Myocyte (in vitro differentiated cells): ENCODE results near the gene ITPRID1. TPM values are rescaled to one million over a fixed set of nuclear protein-coding genes. Genes with fewer than 3 reads are reported as not detected.

Experiments used
- DNase-seq: peaks from one replicate; pipeline ENCODE4 v3.0.0-alpha.2; 2012; ENCODE audit warnings: low read depth
- total RNA-seq: library from RNA; depleted of rRNA; stranded (reverse); fragments of >200 nt; gene quantifications from 2 replicates; pipeline ENCODE4 v1.2.3, GENCODE V29; 2014

The ITPRID1 gene
- total RNA-seq, 1 donor from 2014 or later: not detected

DNA sequence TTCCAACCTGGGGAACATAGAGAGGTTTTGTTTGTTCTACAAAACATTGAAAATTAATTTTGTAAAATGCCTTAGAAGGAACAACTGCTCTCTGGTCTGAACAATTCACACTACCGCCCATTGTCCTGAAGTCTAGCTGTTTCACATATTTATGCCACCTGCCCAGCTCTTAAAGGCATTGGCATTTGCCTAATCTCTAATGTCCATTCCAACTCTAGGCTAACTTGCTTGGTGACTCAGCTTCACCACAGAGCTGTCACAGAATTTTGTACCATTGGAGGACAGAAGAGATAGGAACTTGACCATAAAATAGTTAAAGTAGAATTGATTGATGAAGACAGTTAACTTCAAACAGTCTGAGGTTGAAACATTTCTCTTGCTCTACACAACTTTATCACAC lies 119.6 kb downstream of the ITPRID1 start:
- DNase-seq: no peak

GRCh38 chr7:31633894-31634494 lies 120.1 kb downstream of the ITPRID1 start:
- peak; percentile 32 for DNase-seq

DNA sequence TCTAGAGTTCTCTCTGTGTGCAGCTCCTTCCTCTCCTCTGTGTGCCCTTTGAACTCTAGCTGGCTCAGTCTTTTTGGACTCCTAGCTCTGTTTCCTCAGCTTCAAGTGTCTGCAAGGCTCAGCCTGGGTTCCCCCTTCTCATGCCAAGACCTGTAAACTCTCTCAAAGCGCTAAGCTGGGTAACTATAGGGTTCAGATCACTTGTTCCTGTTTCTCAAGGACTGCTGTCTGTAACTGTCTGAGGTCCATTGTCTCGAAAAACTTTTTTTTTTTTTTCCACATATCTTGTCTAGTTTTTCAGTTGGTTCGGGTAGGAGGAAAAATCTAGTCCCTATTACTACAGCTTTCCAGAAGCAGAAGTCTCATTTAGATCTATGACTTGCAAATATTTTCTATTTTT lies 126.5 kb downstream of the ITPRID1 start:
- no peak for DNase-seq

DNA sequence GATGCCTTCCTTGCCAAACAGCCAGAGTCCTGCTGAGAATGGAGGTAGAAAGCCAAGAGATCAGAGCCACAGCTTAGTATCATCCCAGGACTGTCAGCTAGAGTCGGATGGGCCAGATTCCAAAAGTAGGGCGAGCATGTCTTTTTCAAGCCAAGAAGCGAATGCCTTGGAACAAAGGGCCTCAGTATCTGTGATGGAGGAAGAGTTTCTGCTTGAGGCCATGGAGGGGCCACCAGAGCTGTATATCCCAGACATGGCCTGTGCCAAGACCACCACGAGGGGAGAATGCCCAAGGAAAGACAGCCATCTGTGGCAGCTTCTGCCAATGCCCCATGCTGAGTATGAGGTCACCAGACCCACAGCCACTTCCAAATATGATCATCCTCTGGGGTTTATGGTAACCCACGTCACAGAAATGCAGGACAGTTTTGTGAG lies 128.8 kb downstream of the ITPRID1 start:
- no peak for DNase-seq

- no peak for DNase-seq
Observed at GRCh38 chr7:31646942-31647341, 133.1 kb downstream of the ITPRID1 start.

DNA sequence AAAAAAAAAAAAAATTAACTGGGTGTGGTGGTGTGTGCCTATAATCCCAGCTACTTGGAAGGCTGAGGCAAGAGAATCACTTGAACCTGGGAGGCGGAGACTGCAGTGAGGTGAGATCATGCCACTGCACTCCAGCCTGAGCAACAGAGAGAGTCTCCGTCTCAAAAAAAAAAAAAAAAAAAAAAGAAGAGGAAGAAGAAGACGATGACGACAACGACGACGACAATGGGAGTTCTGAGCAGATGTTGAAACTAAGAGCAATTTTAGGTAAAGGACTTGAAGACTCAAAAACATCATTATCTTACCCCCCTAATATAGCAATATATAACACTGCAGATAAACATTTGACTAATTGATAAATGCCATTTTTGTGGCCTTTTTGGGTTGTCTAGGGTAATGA lies 133.6 kb downstream of the ITPRID1 start:
- DNase-seq: no peak

DNA sequence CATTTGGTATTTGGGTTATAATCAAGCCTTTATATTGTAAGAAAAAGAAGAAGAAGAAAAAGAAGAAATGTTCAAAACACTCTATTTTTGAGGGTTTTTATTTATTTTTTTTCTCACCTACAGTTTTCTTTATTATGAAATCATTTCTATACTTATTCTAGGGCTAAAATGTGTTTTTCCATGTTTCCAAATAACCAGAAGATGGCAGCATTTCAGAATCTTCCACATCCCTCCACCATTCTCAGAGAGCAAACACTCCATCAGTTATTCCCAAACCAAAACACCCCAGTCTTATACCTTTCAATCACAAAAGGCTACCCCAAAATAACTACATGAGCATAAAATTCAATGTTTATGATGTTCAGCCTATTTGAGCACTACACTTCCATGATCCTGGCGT lies 134.4 kb downstream of the ITPRID1 start:
- no peak for DNase-seq

DNA sequence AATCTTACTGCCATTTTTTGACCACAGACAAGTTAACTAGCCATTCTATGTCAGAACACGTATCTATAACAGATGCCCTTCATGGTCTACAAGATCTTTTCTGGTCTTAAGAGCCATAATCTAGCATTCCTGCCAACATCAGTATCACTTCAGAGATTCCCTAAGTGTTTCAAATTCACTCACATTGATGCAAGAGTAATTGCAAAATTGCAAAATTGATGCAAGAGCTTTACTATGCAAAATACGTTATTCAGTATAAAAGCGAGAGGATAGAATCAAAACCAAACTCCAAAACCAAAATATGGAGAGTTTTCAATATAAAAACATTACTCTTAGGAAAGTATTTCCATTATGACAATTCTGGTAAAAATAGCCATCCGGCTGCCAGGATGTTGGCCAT lies 135.0 kb downstream of the ITPRID1 start:
- DNase-seq: no peak

GRCh38 chr7:31651234-31652062 lies 137.6 kb downstream of the ITPRID1 start:
- no peak for DNase-seq

DNA sequence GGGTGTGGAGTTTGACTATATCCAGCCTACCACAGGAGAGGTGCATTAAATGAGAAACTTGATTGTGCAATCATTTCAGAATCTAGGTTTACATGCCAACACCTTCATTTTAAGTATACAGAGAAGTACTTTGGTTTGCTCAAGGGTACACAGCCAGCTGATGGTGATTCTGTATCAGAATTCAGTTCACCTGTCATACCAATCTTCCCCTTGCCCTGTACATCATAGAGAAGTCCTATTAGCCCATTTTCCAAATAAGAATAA lies 138.1 kb downstream of the ITPRID1 start:
- DNase-seq: no peak

- no peak for DNase-seq
Observed at GRCh38 chr7:31663072-31663471, 149.2 kb downstream of the ITPRID1 start.

- no peak for DNase-seq
Observed at GRCh38 chr7:31664890-31665289, 151.0 kb downstream of the ITPRID1 start.

DNA sequence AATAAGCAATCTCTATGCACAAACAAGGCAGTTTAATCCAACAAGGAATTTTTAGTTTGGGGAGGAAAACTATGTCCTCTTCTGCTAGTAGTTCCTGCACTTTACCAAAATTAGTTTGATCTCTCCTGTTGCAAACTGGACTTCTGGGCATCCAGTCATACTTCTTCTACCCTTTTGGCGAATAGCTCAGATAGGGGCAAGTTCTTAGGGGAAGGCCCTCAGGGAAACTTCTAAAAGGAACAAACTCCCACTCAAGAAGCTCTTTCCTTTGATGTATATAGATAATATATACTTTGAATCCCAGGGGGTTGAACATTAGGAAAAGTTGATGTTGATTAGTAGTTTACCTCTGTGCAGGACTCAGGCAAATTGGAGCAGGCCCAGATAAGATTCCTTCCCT lies 151.7 kb downstream of the ITPRID1 start:
- no peak for DNase-seq

GRCh38 chr7:31669461-31669860 lies 155.6 kb downstream of the ITPRID1 start:
- DNase-seq: no peak

DNA sequence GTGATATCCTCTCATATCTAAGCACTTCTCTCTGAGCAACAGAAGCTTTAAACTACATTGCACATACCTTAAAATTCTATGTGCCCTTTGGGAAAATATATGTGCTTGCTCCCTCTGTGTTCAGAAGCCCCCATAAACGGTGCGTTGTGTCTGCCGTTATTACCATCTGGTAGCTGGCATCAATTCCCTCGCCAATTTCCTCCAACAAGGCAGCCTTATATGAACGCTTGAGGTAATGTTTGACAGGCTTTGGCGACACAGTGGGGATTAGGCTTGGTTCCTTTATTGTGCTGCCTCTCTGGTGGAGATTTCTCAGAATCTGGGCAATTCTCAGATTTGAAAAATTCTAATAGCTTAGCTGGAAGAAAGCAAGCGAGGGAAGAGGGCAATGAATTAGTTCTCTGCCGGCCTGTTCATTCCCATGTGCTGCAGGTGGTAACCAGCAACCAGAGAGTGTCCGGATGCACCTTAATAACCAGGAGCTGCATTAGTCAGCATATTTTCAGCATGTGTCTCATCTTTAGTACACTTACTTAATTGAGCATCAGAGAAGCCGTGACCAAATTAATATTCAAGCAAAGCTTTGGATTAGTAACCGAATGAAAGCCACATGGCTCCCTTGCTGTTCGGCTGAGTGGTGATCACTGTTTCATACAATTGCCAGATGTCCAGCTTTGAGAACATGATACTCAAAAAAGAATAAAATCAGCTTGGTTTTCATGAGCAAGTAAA lies 165.8 kb downstream of the ITPRID1 start:
- DNase-seq: no peak

- DNase-seq: no peak
Observed at GRCh38 chr7:31683445-31684225, 169.7 kb downstream of the ITPRID1 start.

- no peak for DNase-seq
Observed at GRCh38 chr7:31687024-31687748, 173.3 kb downstream of the ITPRID1 start, which contains the start of gene PPP1R17. PPP1R17 (plus strand) TSS chr7:31687215; CDS start chr7:31692442, 5,227 bp downstream.

GRCh38 chr7:31688372-31688771 lies 174.5 kb downstream of the ITPRID1 start:
- DNase-seq: no peak

DNA sequence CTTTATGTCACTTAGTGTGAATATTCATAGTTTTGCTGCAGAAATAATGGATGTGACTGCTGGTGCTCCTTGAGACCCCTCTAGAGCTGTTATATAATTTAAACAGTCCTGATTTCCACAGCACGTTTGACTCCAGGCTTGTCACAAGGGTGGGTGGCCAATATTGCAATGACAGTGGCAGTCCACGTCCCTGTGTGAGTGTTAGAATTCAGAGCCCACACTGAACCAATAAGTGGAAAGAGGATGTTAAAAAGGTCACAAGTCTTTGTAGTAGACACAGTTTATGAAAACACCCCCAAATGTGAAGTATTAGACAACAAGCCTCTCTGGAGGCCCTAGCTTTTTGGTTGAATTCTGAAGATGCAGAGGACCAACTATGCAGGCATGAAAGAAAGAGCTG lies 175.1 kb downstream of the ITPRID1 start:
- no peak for DNase-seq

DNA sequence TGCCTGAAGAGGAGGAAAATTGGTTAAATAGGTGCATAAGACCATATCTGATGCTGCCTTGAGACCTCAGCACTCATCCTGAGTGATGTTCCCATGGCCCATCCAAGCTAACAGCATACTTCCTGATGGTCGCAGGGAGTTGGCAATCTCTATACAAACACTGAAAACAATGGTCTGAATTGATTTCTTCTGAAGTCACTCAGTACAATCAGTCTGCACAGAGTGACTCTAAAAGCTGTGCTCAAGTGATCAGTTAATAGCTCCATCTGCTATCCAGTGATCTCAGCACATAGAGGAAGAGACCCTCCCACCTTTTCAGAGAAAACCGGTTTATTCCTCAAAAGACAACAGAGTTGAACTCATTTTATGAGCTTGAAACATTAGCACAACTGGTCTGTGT lies 177.0 kb downstream of the ITPRID1 start:
- DNase-seq: no peak

- no peak for DNase-seq
Observed at GRCh38 chr7:31692451-31692850, 178.6 kb downstream of the ITPRID1 start.
